ENCODE results near the gene TEX53. TPM values are rescaled to one million over a fixed set of nuclear protein-coding genes. Genes with fewer than 3 reads are reported as not detected.
A peak's percentile ranks its signal among the peaks of the same experiment; 100 is the strongest.

The TEX53 gene
- total RNA-seq, 1 experiment from 2014 or later, result not detected

DNA sequence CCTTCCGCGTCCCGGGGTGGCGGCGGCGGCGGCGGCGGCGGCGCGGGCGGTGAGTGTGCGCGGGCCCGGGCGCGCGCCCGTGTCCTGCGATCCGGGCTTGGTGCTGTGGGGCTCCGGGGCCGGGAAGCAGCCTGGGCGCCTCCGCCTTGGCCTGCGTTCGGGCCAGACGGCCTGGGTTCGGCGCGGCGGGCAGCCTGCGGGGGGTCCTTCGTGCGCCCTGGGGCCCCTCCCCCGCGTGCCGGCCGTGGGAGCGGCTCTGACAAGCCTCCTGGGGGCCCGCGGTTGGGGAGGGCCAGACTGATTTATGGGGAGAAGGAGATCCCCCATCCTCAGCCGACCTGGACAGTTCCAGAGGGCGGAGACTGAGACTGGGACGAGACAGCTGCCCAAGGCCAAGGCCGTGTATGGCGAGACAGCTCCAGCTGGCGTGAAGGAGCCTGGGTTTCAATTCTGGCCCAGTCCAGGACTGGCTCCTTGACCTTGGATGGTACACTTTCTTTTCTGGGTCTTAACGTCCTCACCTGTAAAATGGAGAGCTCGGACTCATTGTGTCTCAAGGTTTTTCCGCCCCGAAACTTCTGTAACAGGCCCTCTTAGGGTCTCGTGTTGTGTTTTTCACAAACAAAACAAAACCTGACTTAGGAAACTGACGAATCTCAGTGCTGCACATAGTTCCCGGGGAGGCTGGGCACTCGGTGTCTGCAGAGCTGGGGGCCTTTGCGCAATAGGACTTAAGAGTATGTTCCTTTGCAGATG lies 45.9 kb downstream of the TEX53 start:
- no peak overlapping the region for H2AFZ ChIP-seq (ENCODE audit: low read depth, low read length, poor library complexity, severe bottlenecking)
- no TSS peak for BruUV-seq (replicated peaks)

GRCh38 chr9:114608525-114608796 lies 49.1 kb downstream of the TEX53 start:
- POLR2A ChIA-PET, result no interaction called here
- no peak for ATAC-seq

More for the DNA sequence above, 45.9 kb downstream of the TEX53 start:
- Histone ChIP-seq H3K9me2 (ENCODE audit: insufficient read depth) (no peaks in the 10 kb centered on the region), H3K9me3 (ENCODE audit: control insufficient read depth in 1 of 2, insufficient read depth in 1 of 2, low read depth in 1 of 2, low read length in 2 of 2) (no peaks in the 10 kb centered on the region), H3K9ac (ENCODE audit: low read length) (peak overlapping the region; percentile 75), H4K20me1 (ENCODE audit: insufficient read depth) (no peaks in the 10 kb centered on the region), H3K27ac (ENCODE audit: low read depth, low read length) (peak overlapping the region; percentile 76), H3K4me3 (replicated peaks in 1 of 2; ENCODE audit: low read depth in 1 of 2, low read length in 2 of 2) (peak overlapping the region; percentile 54 to 73), H3K4me1 (ENCODE audit: control insufficient read depth in 1 of 2, insufficient read depth in 2 of 2, low read length in 2 of 2) (peaks cover 11 to 24% of the 10 kb centered on the region in 2 experiments), H3K79me2 (ENCODE audit: insufficient read depth, low read length) (peaks cover 8% of the 10 kb centered on the region; the same call in 1 of the 2 replicates), H3K27me3 (ENCODE audit: insufficient read depth, low read length) (no peaks in the 10 kb centered on the region), H3K4me2 (ENCODE audit: low read length) (peak overlapping the region; percentile 91), H3K36me3 (ENCODE audit: control insufficient read depth in 1 of 2, insufficient read depth in 2 of 2, low read length in 2 of 2) (no peaks in the 10 kb centered on the region)
- no peak for DNase-seq (ENCODE audit: low read depth, low spot score)
- CTCF ChIA-PET, result interaction anchor here (1.1 kb wide), 1 partner anchor 42 kb away, joined by 4 read pairs; no protein-coding TSS in a partner anchor
- ATAC-seq, result peak; percentile 80
- POLR2A ChIA-PET, result interaction anchor here (1.0 to 2.4 kb wide), 2 partner anchors 24 kb away, joined by 3 to 7 read pairs; partner anchors contain the start of gene ATP6V1G1
- intact Hi-C loops (cut with micrococcal nuclease), result no loop called here
- TF ChIP-seq ELF1 (IDR thresholded peaks at IDR 0.05; ENCODE audit: borderline replicate concordance, low read depth), result no peak
- no peak for TF ChIP-seq JUND (IDR thresholded peaks at IDR 0.05)
- peak; percentile 83 for TF ChIP-seq ZFX (IDR thresholded peaks at IDR 0.05)
- TF ChIP-seq SP1 (IDR thresholded peaks at IDR 0.05; ENCODE audit: low read depth), result no peak
- TF ChIP-seq, protein P1, sequence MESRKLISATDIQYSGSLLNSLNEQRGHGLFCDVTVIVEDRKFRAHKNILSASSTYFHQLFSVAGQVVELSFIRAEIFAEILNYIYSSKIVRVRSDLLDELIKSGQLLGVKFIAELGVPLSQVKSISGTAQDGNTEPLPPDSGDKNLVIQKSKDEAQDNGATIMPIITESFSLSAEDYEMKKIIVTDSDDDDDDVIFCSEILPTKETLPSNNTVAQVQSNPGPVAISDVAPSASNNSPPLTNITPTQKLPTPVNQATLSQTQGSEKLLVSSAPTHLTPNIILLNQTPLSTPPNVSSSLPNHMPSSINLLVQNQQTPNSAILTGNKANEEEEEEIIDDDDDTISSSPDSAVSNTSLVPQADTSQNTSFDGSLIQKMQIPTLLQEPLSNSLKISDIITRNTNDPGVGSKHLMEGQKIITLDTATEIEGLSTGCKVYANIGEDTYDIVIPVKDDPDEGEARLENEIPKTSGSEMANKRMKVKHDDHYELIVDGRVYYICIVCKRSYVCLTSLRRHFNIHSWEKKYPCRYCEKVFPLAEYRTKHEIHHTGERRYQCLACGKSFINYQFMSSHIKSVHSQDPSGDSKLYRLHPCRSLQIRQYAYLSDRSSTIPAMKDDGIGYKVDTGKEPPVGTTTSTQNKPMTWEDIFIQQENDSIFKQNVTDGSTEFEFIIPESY (IDR thresholded peaks at IDR 0.05; ENCODE audit: extremely low read depth, insufficient replicate concordance, low read length), result no peak
- RAD21 ChIA-PET (ENCODE audit: low non-redundant PET in 1 of 2, low total read pairs in 2 of 2, uncharacterized antibody in 2 of 2, unreplicated experiment in 2 of 2), result no interaction called here

More at GRCh38 chr9:114608525-114608796, 49.1 kb downstream of the TEX53 start:
- no peaks in the 10 kb centered on the region for H3K36me3 ChIP-seq (ENCODE audit: control insufficient read depth in 1 of 2, insufficient read depth in 2 of 2, low read length in 2 of 2)
- no peak overlapping the region for H3K27ac ChIP-seq (ENCODE audit: low read depth, low read length)
- no peak overlapping the region for H3K4me2 ChIP-seq (ENCODE audit: low read length)
- H3K4me3 ChIP-seq (replicated peaks in 1 of 2; ENCODE audit: low read depth in 1 of 2, low read length in 2 of 2), result no peak overlapping the region
- RAD21 ChIA-PET (ENCODE audit: low non-redundant PET in 1 of 2, low total read pairs in 2 of 2, uncharacterized antibody in 2 of 2, unreplicated experiment in 2 of 2), result no interaction called here
- H3K79me2 ChIP-seq (ENCODE audit: insufficient read depth, low read length), result peaks cover 8% of the 10 kb centered on the region; the same call in 1 of the 2 replicates
- TF ChIP-seq SRF (IDR thresholded peaks at IDR 0.05; ENCODE audit: low read depth), result no peak
- TF ChIP-seq POLR2A (IDR thresholded peaks at IDR 0.05; ENCODE audit: borderline replicate concordance, extremely low read depth, insufficient read depth, insufficient read length), result no peak
- TF ChIP-seq YY1 (IDR thresholded peaks at IDR 0.05; ENCODE audit: extremely low read depth, insufficient replicate concordance, low read depth, low read length), result no peak
- TF ChIP-seq POLR2AphosphoS5 (IDR thresholded peaks at IDR 0.05; ENCODE audit: low read depth, low read length), result no peak
- no peak for TF ChIP-seq ELF1 (IDR thresholded peaks at IDR 0.05; ENCODE audit: borderline replicate concordance, low read depth)
- no peak for TF ChIP-seq TCF7L2 (IDR thresholded peaks at IDR 0.05; ENCODE audit: borderline replicate concordance, extremely low read depth, insufficient read depth, insufficient read length)
- no peak for TF ChIP-seq CBX3 (IDR thresholded peaks at IDR 0.05; ENCODE audit: low read depth)
- TF ChIP-seq EZH2phosphoT487 (IDR thresholded peaks at IDR 0.05; ENCODE audit: borderline replicate concordance), result no peak
- TF ChIP-seq EGR1 (IDR thresholded peaks at IDR 0.05; ENCODE audit: low read depth), result no peak
- no peak for TF ChIP-seq RAD21 (IDR thresholded peaks at IDR 0.05; ENCODE audit: low read depth)
- no peak for TF ChIP-seq SP1 (IDR thresholded peaks at IDR 0.05; ENCODE audit: low read depth)
- no peak for TF ChIP-seq CTCF (IDR thresholded peaks at IDR 0.05 in 2 of 3, conservative IDR thresholded peaks at IDR 0.05 in 1 of 3; ENCODE audit: borderline replicate concordance in 1 of 3, insufficient read depth in 1 of 3, low read depth in 2 of 3, low read length in 2 of 3)
- no peak overlapping the region for H3K9ac ChIP-seq (ENCODE audit: low read length)
- intact Hi-C loops (cut with micrococcal nuclease), result no loop called here
- no TSS peak for BruUV-seq (replicated peaks)
- no peak for DNase-seq (ENCODE audit: low read depth, low spot score)
- peaks cover 11 to 24% of the 10 kb centered on the region in 2 experiments for H3K4me1 ChIP-seq (ENCODE audit: control insufficient read depth in 1 of 2, insufficient read depth in 2 of 2, low read length in 2 of 2)
- no peak overlapping the region for H2AFZ ChIP-seq (ENCODE audit: low read depth, low read length, poor library complexity, severe bottlenecking)
- no peaks in the 10 kb centered on the region for H3K9me3 ChIP-seq (ENCODE audit: control insufficient read depth in 1 of 2, insufficient read depth in 1 of 2, low read depth in 1 of 2, low read length in 2 of 2)
- H3K27me3 ChIP-seq (ENCODE audit: insufficient read depth, low read length), result no peaks in the 10 kb centered on the region
- CTCF ChIA-PET, result no interaction called here
- no peaks in the 10 kb centered on the region for H3K9me2 ChIP-seq (ENCODE audit: insufficient read depth)
- no peaks in the 10 kb centered on the region for H4K20me1 ChIP-seq (ENCODE audit: insufficient read depth)
